PC-9 (cell line): Measurements from ENCODE around the gene MYO1B.

Experiments used
- CTCF ChIP-seq: fragments of 200-600 bp; sonication (generic); conservative IDR thresholded peaks from 2 replicates; pipeline ENCODE4 v1.6.1; 2017; ENCODE audit warnings: mixed run types, antibody characterized with exemption, mild to moderate bottlenecking, moderate library complexity
- EZH2 ChIP-seq: fragments of 200-600 bp; sonication (generic); IDR thresholded peaks from 2 replicates; pipeline ENCODE4 v1.8.0; 2017; ENCODE audit warnings: antibody characterized with exemption, low read depth

GRCh38 chr2:191335875-191336464 is 90.8 kb downstream of the MYO1B start:
- TF ChIP-seq CTCF (no peak), EZH2 (no peak)
